IMR-90 (cell line): Measurements from ENCODE around the gene EIF2B5. TPM values are rescaled to one million over a fixed set of nuclear protein-coding genes. Genes with fewer than 3 reads are reported as not detected.

ENCODE experiments used
- ATAC-seq: fragments of 200-7000 bp; cut with Tn5 transposase; 2 replicates; pipeline ENCODE4 v1.9.1; 2020; ENCODE audit warnings: low read depth, mild to moderate bottlenecking, moderate library complexity
- BruUV-seq: library from RNA; stranded (reverse); fragments of 400-500 nt; replicated peaks from 2 replicates; lab custom pipeline; 2021; lab: Mats Ljungman, UMichigan
- CTCF ChIA-PET: fragments of 300-600 bp; formaldehyde crosslinking; extraction: SDS; loops from one replicate; lab custom pipeline; 2021; ENCODE audit warnings: antibody characterized with exemption; lab: Yijun Ruan, JAX
- POLR2A ChIA-PET: fragments of 300-600 bp; sonication (Branson Sonifier 250); formaldehyde crosslinking; loops from one replicate; lab custom pipeline; 2022; ENCODE audit warnings: antibody characterized with exemption; ENCODE audit not compliant: unreplicated experiment; lab: Charles Lee
- DNase-seq: peaks from one replicate; pipeline ENCODE4 v3.0.0; 2013
- H2AFZ ChIP-seq: replicated peaks from 2 replicates; pipeline ENCODE3; 2013; ENCODE audit warnings: low read length, mild to moderate bottlenecking; ENCODE audit not compliant: poor library complexity
- H2AK5ac ChIP-seq: 2 replicates; pipeline ENCODE4 v1.6.1; 2013; ENCODE audit warnings: low read depth, low read length, inconsistent platforms
- H2AK9ac ChIP-seq: replicated peaks from 2 replicates; pipeline ENCODE3; 2013; ENCODE audit warnings: mild to moderate bottlenecking, low read depth, low read length, moderate library complexity; ENCODE audit not compliant: poor library complexity
- H2BK120ac ChIP-seq: 2 replicates; pipeline ENCODE4 v1.6.1; 2013; ENCODE audit warnings: low read depth, low read length, inconsistent platforms
- H2BK15ac ChIP-seq: 3 replicates; pipeline ENCODE4 v1.6.1; 2013; ENCODE audit warnings: low read depth, low read length, inconsistent platforms
- H2BK20ac ChIP-seq: 2 replicates; pipeline ENCODE4 v1.6.1; 2013; ENCODE audit warnings: low read depth, mild to moderate bottlenecking, inconsistent platforms, low read length, moderate library complexity
- H2BK5ac ChIP-seq: 2 replicates; pipeline ENCODE4 v1.6.1; 2013; ENCODE audit warnings: mild to moderate bottlenecking, low read depth, low read length, inconsistent platforms; ENCODE audit not compliant: poor library complexity, severe bottlenecking
- H3K14ac ChIP-seq: replicated peaks from 2 replicates; pipeline ENCODE4 v1.6.1; 2013; ENCODE audit warnings: low read depth, low read length, inconsistent platforms
- H3K18ac ChIP-seq: 2 replicates; pipeline ENCODE4 v1.6.1; 2013; ENCODE audit warnings: low read depth, low read length, control low read depth
- H3K23ac ChIP-seq: 2 replicates; pipeline ENCODE4 v1.6.1; 2013; ENCODE audit warnings: low read depth, low read length, inconsistent platforms
- H3K27ac ChIP-seq: 2 replicates; pipeline ENCODE4 v1.5.1; 2013; ENCODE audit warnings: mild to moderate bottlenecking, control low read depth, low read length; ENCODE audit not compliant: insufficient read depth
- H3K27me3 ChIP-seq: 2 replicates; pipeline ENCODE4 v1.6.1; 2013; ENCODE audit warnings: low read length; ENCODE audit not compliant: control insufficient read depth, insufficient read depth
- H3K36me3 ChIP-seq: 2 replicates; pipeline ENCODE4 v1.6.1; 2013; ENCODE audit warnings: low read length, mixed read lengths; ENCODE audit not compliant: control insufficient read depth, insufficient read depth
- H3K4ac ChIP-seq: 2 replicates; pipeline ENCODE4 v1.6.1; 2013; ENCODE audit warnings: low read depth, low read length, inconsistent platforms
- H3K4me1 ChIP-seq: 2 replicates; pipeline ENCODE4 v1.6.1; 2013; ENCODE audit warnings: low read length, mixed read lengths; ENCODE audit not compliant: control insufficient read depth, insufficient read depth
- H3K4me2 ChIP-seq: 2 replicates; pipeline ENCODE4 v1.6.1; 2013; ENCODE audit warnings: low read depth, mild to moderate bottlenecking, control low read depth, low read length, moderate library complexity
- H3K4me3 ChIP-seq: 2 replicates; pipeline ENCODE4 v1.5.1; 2013; ENCODE audit warnings: low read depth, mild to moderate bottlenecking, control low read depth, low read length, moderate library complexity; ENCODE audit not compliant: insufficient read depth
- H3K56ac ChIP-seq: 2 replicates; pipeline ENCODE4 v1.6.1; 2013; ENCODE audit warnings: low read length, inconsistent platforms; ENCODE audit not compliant: insufficient read depth; ENCODE audit errors: extremely low read depth
- H3K79me1 ChIP-seq, 2 experiments: 2 replicates each; pipeline ENCODE4 v1.6.1; 2013; ENCODE audit warnings: low read length in 2 of 2, inconsistent platforms in 1 of 2, low read depth in 1 of 2
- H3K9ac ChIP-seq: 2 replicates; pipeline ENCODE4 v1.6.1; 2013; ENCODE audit warnings: low read depth, low read length, control low read depth
- H3K9me1 ChIP-seq: 2 replicates; pipeline ENCODE4 v1.6.1; 2013; ENCODE audit warnings: low read length, inconsistent platforms; ENCODE audit not compliant: insufficient read depth
- H3K9me3 ChIP-seq: 2 replicates; pipeline ENCODE4 v1.6.1; 2013; ENCODE audit warnings: low read length; ENCODE audit not compliant: control insufficient read depth, insufficient read depth
- H4K20me1 ChIP-seq: 2 replicates; pipeline ENCODE4 v1.6.1; 2013; ENCODE audit warnings: low read length, inconsistent platforms; ENCODE audit not compliant: insufficient read depth
- H4K5ac ChIP-seq: 2 replicates; pipeline ENCODE4 v1.6.1; 2013; ENCODE audit warnings: mild to moderate bottlenecking, low read depth, low read length, control low read depth
- H4K8ac ChIP-seq, 2 experiments: 2 replicates each; pipeline ENCODE4 v1.6.1; 2013; ENCODE audit warnings: low read depth in 2 of 2, low read length in 2 of 2, control low read depth in 1 of 2, inconsistent platforms in 1 of 2
- H4K91ac ChIP-seq: 2 replicates; pipeline ENCODE4 v1.6.1; 2013; ENCODE audit warnings: low read depth, low read length, inconsistent platforms; ENCODE audit not compliant: insufficient read depth
- BHLHE40 ChIP-seq: fragments of 150-350 bp; IDR thresholded peaks from 2 replicates; pipeline ENCODE4 v1.6.1; 2016; ENCODE audit warnings: mild to moderate bottlenecking, low read depth, low read length
- CEBPB ChIP-seq: IDR thresholded peaks from 2 replicates; pipeline ENCODE4 v1.6.1; 2012; ENCODE audit warnings: low read depth, low read length, improper control_type of control experiment
- CHD1 ChIP-seq: IDR thresholded peaks from 2 replicates; pipeline ENCODE4 v1.6.1; 2012; ENCODE audit warnings: low read depth, low read length, improper control_type of control experiment
- FOS ChIP-seq: fragments of 150-350 bp; IDR thresholded peaks from 2 replicates; pipeline ENCODE4 v1.6.1; 2016; ENCODE audit warnings: low read depth, low read length
- MAFK ChIP-seq: IDR thresholded peaks from 2 replicates; pipeline ENCODE4 v1.6.1; 2012; ENCODE audit warnings: low read depth, low read length, improper control_type of control experiment
- MAZ ChIP-seq: IDR thresholded peaks from 2 replicates; pipeline ENCODE4 v1.6.1; 2012; ENCODE audit warnings: low read depth, mild to moderate bottlenecking, low read length, improper control_type of control experiment, moderate library complexity, borderline replicate concordance
- MXI1 ChIP-seq: IDR thresholded peaks from 2 replicates; pipeline ENCODE4 v1.6.1; 2012; ENCODE audit warnings: low read depth, mild to moderate bottlenecking, low read length, moderate library complexity, borderline replicate concordance
- NFE2L2 ChIP-seq: fragments of 150-350 bp; IDR thresholded peaks from 2 replicates; pipeline ENCODE4 v1.6.1; 2016; ENCODE audit warnings: low read depth, mild to moderate bottlenecking, low read length
- POLR2A ChIP-seq: IDR thresholded peaks from 2 replicates; pipeline ENCODE4 v1.6.1; 2012; ENCODE audit warnings: mild to moderate bottlenecking, low read depth, low read length
- RAD21 ChIP-seq: IDR thresholded peaks from 2 replicates; pipeline ENCODE4 v1.6.1; 2012; ENCODE audit warnings: low read length, improper control_type of control experiment
- RCOR1 ChIP-seq: IDR thresholded peaks from 2 replicates; pipeline ENCODE4 v1.6.1; 2012; ENCODE audit warnings: mild to moderate bottlenecking, low read length, improper control_type of control experiment; ENCODE audit not compliant: insufficient replicate concordance
- RFX5 ChIP-seq: IDR thresholded peaks from 2 replicates; pipeline ENCODE4 v1.8.0; 2012; ENCODE audit warnings: low read depth, mild to moderate bottlenecking, low read length, moderate library complexity
- SMC3 ChIP-seq: fragments of 150-350 bp; IDR thresholded peaks from 2 replicates; pipeline ENCODE4 v1.6.1; 2016; ENCODE audit warnings: low read depth, mild to moderate bottlenecking, antibody characterized with exemption, low read length, moderate library complexity
- WGBS, 2 experiments: methylation state at CpG; one replicate each; pipeline versions ENCODE4 v1.1.5 to v1.1.7; 2013; ENCODE audit warnings: missing lambda C conversion rate in 2 of 2; ENCODE audit not compliant: insufficient read length in 1 of 2; ENCODE audit errors: extremely low coverage in 2 of 2; 5-methylcytosine and 5-hydroxymethylcytosine counted together
- dilution Hi-C: fragments of 300-500 bp; cut with HindIII; formaldehyde crosslinking; loops from one replicate; pipeline ENCODE4 v1.14.3; 2018; ENCODE audit warnings: low sequenced_read_pairs; ENCODE audit not compliant: unreplicated experiment
- in situ Hi-C: fragments of 300-500 bp; cut with MboI; formaldehyde crosslinking; loops from 3 replicates; pipeline ENCODE4 v1.14.3; 2019; ENCODE audit warnings: low sequenced_read_pairs, inconsistent platforms, mixed read lengths
- intact Hi-C: fragments of 100-400 bp; cut with micrococcal nuclease; formaldehyde crosslinking; loops from 2 replicates; pipeline ENCODE4 v1.10.0; 2022
- polyA plus RNA-seq, 3 experiments: library from polyadenylated mRNA; depleted of rRNA; stranded (reverse); fragments of >200 nt; gene quantifications; 2 replicates each; pipeline ENCODE4 v1.2.3, GENCODE V29; 2012; ENCODE audit warnings: low replicate concordance in 1 of 3
- total RNA-seq: library from RNA; depleted of rRNA; stranded (reverse); fragments of >200 nt; gene quantifications from 2 replicates; pipeline ENCODE4 v1.2.3, GENCODE V29; 2012
- TF ChIP-seq, protein P1 (sequence below): conservative IDR thresholded peaks from 2 replicates; pipeline ENCODE4 v1.5.1; 2012; ENCODE audit warnings: mild to moderate bottlenecking, low read depth, low read length, improper control_type of control experiment
- TF ChIP-seq, protein P2 (sequence below): fragments of 150-350 bp; IDR thresholded peaks from 2 replicates; pipeline ENCODE4 v1.6.1; 2017; ENCODE audit warnings: mild to moderate bottlenecking, antibody characterized with exemption, low read length, low read depth
- TF ChIP-seq, protein P3 (sequence below): fragments of 150-350 bp; IDR thresholded peaks from 2 replicates; pipeline ENCODE4 v1.6.1; 2016; ENCODE audit warnings: low read depth, mild to moderate bottlenecking, low read length, moderate library complexity, borderline replicate concordance

Gene EIF2B5
- total and polyA plus RNA-seq, 2 of the 4 experiments (the other 2 are of a cell fraction) = 31.7 to 37.6 TPM

DNA sequence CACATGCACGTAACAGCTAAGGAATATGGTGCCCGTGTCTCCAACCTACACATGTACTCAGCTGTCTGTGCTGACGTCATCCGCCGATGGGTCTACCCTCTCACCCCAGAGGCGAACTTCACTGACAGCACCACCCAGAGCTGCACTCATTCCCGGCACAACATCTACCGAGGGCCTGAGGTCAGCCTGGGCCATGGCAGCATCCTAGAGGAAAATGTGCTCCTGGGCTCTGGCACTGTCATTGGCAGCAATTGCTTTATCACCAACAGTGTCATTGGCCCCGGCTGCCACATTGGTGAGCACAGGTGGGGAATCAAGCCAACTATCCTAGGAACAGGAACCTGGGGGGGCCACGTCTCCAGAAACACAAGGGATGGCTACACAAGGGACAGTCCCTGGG, 5.3 kb downstream of the EIF2B5 start:
- no peak overlapping the region for H3K56ac ChIP-seq
- peaks cover 20 to 51% of the 10 kb centered on the region in 2 experiments for H3K79me1 ChIP-seq
- H3K4me2 ChIP-seq = no peak overlapping the region
- no peak overlapping the region for H4K91ac ChIP-seq
- H3K4me3 ChIP-seq = no peak overlapping the region
- no peak overlapping the region for H2AK5ac ChIP-seq
- intact Hi-C loops (no loop called here), in situ Hi-C loops (no loop called here), dilution Hi-C loops (no loop called here)
- no TSS peak for BruUV-seq
- H3K36me3 ChIP-seq = peaks cover 47% of the 10 kb centered on the region
- H2AK9ac ChIP-seq = no peak overlapping the region
- H3K4ac ChIP-seq = no peak overlapping the region
- H3K18ac ChIP-seq = no peak overlapping the region
- ATAC-seq (no peak), DNase-seq (no peak)
- H2BK5ac ChIP-seq = no peak overlapping the region
- peaks cover 7% of the 10 kb centered on the region for H3K9me1 ChIP-seq
- no peak overlapping the region for H2BK120ac ChIP-seq
- ChIA-PET CTCF (no interaction called here), POLR2A (no interaction called here)
- H3K9ac ChIP-seq = no peak overlapping the region
- H3K23ac ChIP-seq = no peak overlapping the region
- H2BK15ac ChIP-seq = no peak overlapping the region
- H2AFZ ChIP-seq = peak overlapping the region; percentile 39
- peaks cover 14% of the 10 kb centered on the region for H4K20me1 ChIP-seq
- TF ChIP-seq MAZ (no peak), SMC3 (no peak), RFX5 (no peak), NFE2L2 (no peak), RAD21 (no peak), CHD1 (no peak), RCOR1 (no peak), CEBPB (no peak), MAFK (no peak), FOS (no peak), POLR2A (no peak), MXI1 (no peak), BHLHE40 (no peak)
- TF ChIP-seq, protein P1, sequence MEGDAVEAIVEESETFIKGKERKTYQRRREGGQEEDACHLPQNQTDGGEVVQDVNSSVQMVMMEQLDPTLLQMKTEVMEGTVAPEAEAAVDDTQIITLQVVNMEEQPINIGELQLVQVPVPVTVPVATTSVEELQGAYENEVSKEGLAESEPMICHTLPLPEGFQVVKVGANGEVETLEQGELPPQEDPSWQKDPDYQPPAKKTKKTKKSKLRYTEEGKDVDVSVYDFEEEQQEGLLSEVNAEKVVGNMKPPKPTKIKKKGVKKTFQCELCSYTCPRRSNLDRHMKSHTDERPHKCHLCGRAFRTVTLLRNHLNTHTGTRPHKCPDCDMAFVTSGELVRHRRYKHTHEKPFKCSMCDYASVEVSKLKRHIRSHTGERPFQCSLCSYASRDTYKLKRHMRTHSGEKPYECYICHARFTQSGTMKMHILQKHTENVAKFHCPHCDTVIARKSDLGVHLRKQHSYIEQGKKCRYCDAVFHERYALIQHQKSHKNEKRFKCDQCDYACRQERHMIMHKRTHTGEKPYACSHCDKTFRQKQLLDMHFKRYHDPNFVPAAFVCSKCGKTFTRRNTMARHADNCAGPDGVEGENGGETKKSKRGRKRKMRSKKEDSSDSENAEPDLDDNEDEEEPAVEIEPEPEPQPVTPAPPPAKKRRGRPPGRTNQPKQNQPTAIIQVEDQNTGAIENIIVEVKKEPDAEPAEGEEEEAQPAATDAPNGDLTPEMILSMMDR = no peak
- TF ChIP-seq, protein P2, sequence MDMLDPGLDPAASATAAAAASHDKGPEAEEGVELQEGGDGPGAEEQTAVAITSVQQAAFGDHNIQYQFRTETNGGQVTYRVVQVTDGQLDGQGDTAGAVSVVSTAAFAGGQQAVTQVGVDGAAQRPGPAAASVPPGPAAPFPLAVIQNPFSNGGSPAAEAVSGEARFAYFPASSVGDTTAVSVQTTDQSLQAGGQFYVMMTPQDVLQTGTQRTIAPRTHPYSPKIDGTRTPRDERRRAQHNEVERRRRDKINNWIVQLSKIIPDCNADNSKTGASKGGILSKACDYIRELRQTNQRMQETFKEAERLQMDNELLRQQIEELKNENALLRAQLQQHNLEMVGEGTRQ = no peak
- TF ChIP-seq, protein P3, sequence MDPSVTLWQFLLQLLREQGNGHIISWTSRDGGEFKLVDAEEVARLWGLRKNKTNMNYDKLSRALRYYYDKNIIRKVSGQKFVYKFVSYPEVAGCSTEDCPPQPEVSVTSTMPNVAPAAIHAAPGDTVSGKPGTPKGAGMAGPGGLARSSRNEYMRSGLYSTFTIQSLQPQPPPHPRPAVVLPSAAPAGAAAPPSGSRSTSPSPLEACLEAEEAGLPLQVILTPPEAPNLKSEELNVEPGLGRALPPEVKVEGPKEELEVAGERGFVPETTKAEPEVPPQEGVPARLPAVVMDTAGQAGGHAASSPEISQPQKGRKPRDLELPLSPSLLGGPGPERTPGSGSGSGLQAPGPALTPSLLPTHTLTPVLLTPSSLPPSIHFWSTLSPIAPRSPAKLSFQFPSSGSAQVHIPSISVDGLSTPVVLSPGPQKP = no peak
- H3K9me3 ChIP-seq = no peaks in the 10 kb centered on the region
- H4K5ac ChIP-seq = no peak overlapping the region
- H3K27me3 ChIP-seq = no peaks in the 10 kb centered on the region
- H3K4me1 ChIP-seq = peaks cover 2% of the 10 kb centered on the region; the same call in 1 of the 2 replicates
- no peak overlapping the region for H3K14ac ChIP-seq
- no peak overlapping the region for H3K27ac ChIP-seq
- H2BK20ac ChIP-seq = no peak overlapping the region
- no peak overlapping the region for H4K8ac ChIP-seq
- WGBS, 2 experiments = 92% methylated on average over 9 of the region's 10 CpGs; no CpG with 5 or more reads in 1 of the 2 experiments
